Uterus (tissue), 4 donors: ENCODE results near the gene ETS1. TPM values are rescaled to one million over a fixed set of nuclear protein-coding genes. Genes with fewer than 3 reads are reported as not detected.

Source experiments
- DNase-seq, 2 donors: peaks; one replicate each; pipeline ENCODE4 v3.0.0-alpha.2; 2019 to 2020
- H3K27ac ChIP-seq, 2 donors: fragments of 200-600 bp; sonication (generic); 1 replicate in 1 of 2; 2 replicates in 1 of 2; pipeline ENCODE4 v1.5.1; 2016 to 2018
- H3K27me3 ChIP-seq, 2 donors: fragments of 200-600 bp; sonication (generic); one replicate each; pipeline ENCODE4 v1.5.1; 2018 to 2019; ENCODE audit warnings: control low read depth in 1 of 2
- H3K36me3 ChIP-seq, 2 donors: fragments of 200-600 bp; sonication (generic); one replicate each; pipeline ENCODE4 v1.5.1; 2019; ENCODE audit warnings: control low read depth in 1 of 2
- H3K4me1 ChIP-seq, 2 donors: fragments of 200-600 bp; sonication (generic); one replicate each; pipeline ENCODE4 v1.5.1; 2018 to 2019; ENCODE audit warnings: control low read depth in 1 of 2
- H3K4me3 ChIP-seq, 2 donors: fragments of 200-600 bp; sonication (generic); 1 replicate in 1 of 2; 2 replicates in 1 of 2; pipeline ENCODE4 v1.5.1; 2018 to 2019; ENCODE audit warnings: mild to moderate bottlenecking in 1 of 2
- H3K9me3 ChIP-seq, 2 donors: fragments of 200-600 bp; sonication (generic); one replicate each; pipeline ENCODE4 v1.5.1; 2019; ENCODE audit warnings: control low read depth in 1 of 2
- CTCF ChIP-seq, 4 experiments: fragments of 200-600 bp in 2 of 4; fragments of 450-650 bp in 2 of 4; sonication (generic) in 2 of 4; IDR thresholded peaks; one replicate each; pipeline ENCODE4 v1.5.1; 2016 to 2019; ENCODE audit warnings: antibody characterized with exemption in 4 of 4, mild to moderate bottlenecking in 2 of 4, moderate library complexity in 1 of 4
- POLR2A ChIP-seq, 2 donors: fragments of 450-650 bp; IDR thresholded peaks; one replicate each; pipeline ENCODE4 v1.6.1; 2016; ENCODE audit warnings: antibody characterized with exemption in 2 of 2, mild to moderate bottlenecking in 1 of 2, moderate library complexity in 1 of 2
- intact Hi-C: fragments of 100-400 bp; cut with DNase I; formaldehyde crosslinking; loops from one replicate; pipeline ENCODE4 v1.15.1; 2023; ENCODE audit warnings: low total_unique reads
- total RNA-seq, 4 donors: library from RNA; depleted of rRNA in 3 of 4; stranded (reverse); fragments of >200 nt in 3 of 4; gene quantifications; one replicate each; pipeline versions ENCODE4 v1.1.0 to v1.2.4, GENCODE V29; 2014 to 2023
- donor health status: DM: yes; HTN: yes; CAD: no.

Gene ETS1
- total RNA-seq, 4 donors from 2014 or later, result 24.1 to 80.9 (median 58.3) TPM

GRCh38 chr11:128476729-128477128, 110.6 kb downstream of the ETS1 start:
- Histone ChIP-seq H3K36me3 (no peaks in the 10 kb centered on the region), H3K27ac (no peak overlapping the region)

GRCh38 chr11:128476049-128476448, 111.3 kb downstream of the ETS1 start:
- peaks cover 0 to 10% of the 10 kb centered on the region in 2 donors for H3K4me1 ChIP-seq
- no peak for DNase-seq
- no peak overlapping the region for H3K27ac ChIP-seq
- H3K4me3 ChIP-seq, result no peak overlapping the region
- intact Hi-C loops, result no loop called here
- no peak for TF ChIP-seq POLR2A (IDR thresholded peaks at IDR 0.05)
- TF ChIP-seq CTCF (IDR thresholded peaks at IDR 0.05), result no peak
- H3K27me3 ChIP-seq, result no peaks in the 10 kb centered on the region
- no peaks in the 10 kb centered on the region for H3K9me3 ChIP-seq
- no peaks in the 10 kb centered on the region for H3K36me3 ChIP-seq

More at GRCh38 chr11:128476729-128477128, 110.6 kb downstream of the ETS1 start:
- TF ChIP-seq CTCF (IDR thresholded peaks at IDR 0.05), result no peak
- intact Hi-C loops, result no loop called here
- Histone ChIP-seq H3K4me3 (no peak overlapping the region), H3K27me3 (no peaks in the 10 kb centered on the region), H3K4me1 (peaks cover 0 to 10% of the 10 kb centered on the region in 2 donors), H3K9me3 (no peaks in the 10 kb centered on the region)
- no peak for DNase-seq

GRCh38 chr11:128474036-128474874, 113.1 kb downstream of the ETS1 start:
- no peak for TF ChIP-seq POLR2A (IDR thresholded peaks at IDR 0.05)
- no peak for TF ChIP-seq CTCF (IDR thresholded peaks at IDR 0.05)
- no peak overlapping the region for H3K4me3 ChIP-seq
- H3K27me3 ChIP-seq, result no peaks in the 10 kb centered on the region
- intact Hi-C loops, result no loop called here
- peak overlapping the region; percentile 8 to 61 for H3K27ac ChIP-seq
- DNase-seq, result no peak
- H3K4me1 ChIP-seq, result peaks cover 0 to 10% of the 10 kb centered on the region in 2 donors
- no peaks in the 10 kb centered on the region for H3K9me3 ChIP-seq
- no peaks in the 10 kb centered on the region for H3K36me3 ChIP-seq

GRCh38 chr11:128473636-128474035, 113.7 kb downstream of the ETS1 start:
- no peaks in the 10 kb centered on the region for H3K36me3 ChIP-seq
- no peaks in the 10 kb centered on the region for H3K27me3 ChIP-seq
- peak overlapping the region in 1 of 2 donors; percentile 61 for H3K27ac ChIP-seq
- peaks cover 0 to 10% of the 10 kb centered on the region in 2 donors for H3K4me1 ChIP-seq
- TF ChIP-seq CTCF (IDR thresholded peaks at IDR 0.05) (no peak), POLR2A (IDR thresholded peaks at IDR 0.05) (no peak)
- DNase-seq, result no peak
- no peaks in the 10 kb centered on the region for H3K9me3 ChIP-seq
- intact Hi-C loops, result no loop called here
- H3K4me3 ChIP-seq, result no peak overlapping the region
